Loucy (cell line): ENCODE data around the gene AADAT.

Experiments
- EZH2phosphoT487 ChIP-seq: fragments of 200-600 bp; IDR thresholded peaks from 2 replicates; pipeline ENCODE4 v1.6.1; 2018; ENCODE audit warnings: antibody characterized with exemption, mild to moderate bottlenecking, moderate library complexity, borderline replicate concordance
- TF ChIP-seq, protein P1 (sequence below): fragments of 200-600 bp; sonication (generic); conservative IDR thresholded peaks from 2 replicates; pipeline ENCODE4 v1.5.1; 2014; ENCODE audit warnings: mild to moderate bottlenecking, antibody characterized with exemption, low read length

- TF ChIP-seq, protein P1, sequence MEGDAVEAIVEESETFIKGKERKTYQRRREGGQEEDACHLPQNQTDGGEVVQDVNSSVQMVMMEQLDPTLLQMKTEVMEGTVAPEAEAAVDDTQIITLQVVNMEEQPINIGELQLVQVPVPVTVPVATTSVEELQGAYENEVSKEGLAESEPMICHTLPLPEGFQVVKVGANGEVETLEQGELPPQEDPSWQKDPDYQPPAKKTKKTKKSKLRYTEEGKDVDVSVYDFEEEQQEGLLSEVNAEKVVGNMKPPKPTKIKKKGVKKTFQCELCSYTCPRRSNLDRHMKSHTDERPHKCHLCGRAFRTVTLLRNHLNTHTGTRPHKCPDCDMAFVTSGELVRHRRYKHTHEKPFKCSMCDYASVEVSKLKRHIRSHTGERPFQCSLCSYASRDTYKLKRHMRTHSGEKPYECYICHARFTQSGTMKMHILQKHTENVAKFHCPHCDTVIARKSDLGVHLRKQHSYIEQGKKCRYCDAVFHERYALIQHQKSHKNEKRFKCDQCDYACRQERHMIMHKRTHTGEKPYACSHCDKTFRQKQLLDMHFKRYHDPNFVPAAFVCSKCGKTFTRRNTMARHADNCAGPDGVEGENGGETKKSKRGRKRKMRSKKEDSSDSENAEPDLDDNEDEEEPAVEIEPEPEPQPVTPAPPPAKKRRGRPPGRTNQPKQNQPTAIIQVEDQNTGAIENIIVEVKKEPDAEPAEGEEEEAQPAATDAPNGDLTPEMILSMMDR = no peak
- TF ChIP-seq EZH2phosphoT487 = no peak
These were observed 9.8 kb downstream of the AADAT start for GRCh38 chr4:170079981-170080380.
